Sigmoid colon (tissue), 7 donors: ENCODE data around the gene AGBL1. TPM values are rescaled to one million over a fixed set of nuclear protein-coding genes. Genes with fewer than 3 reads are reported as not detected.

ENCODE experiments used
- DNase-seq: peaks from one replicate; pipeline ENCODE4 v3.0.0-alpha.2; 2019
- H3K27ac ChIP-seq, 4 donors: fragments of 200-600 bp; sonication (generic); one replicate each; pipeline ENCODE4 v1.5.1; 2016 to 2019; ENCODE audit warnings: mild to moderate bottlenecking in 1 of 4
- H3K27me3 ChIP-seq, 3 donors: fragments of 200-600 bp; sonication (generic); one replicate each; pipeline ENCODE4 v1.5.1; 2019; ENCODE audit warnings: mild to moderate bottlenecking in 1 of 3
- H3K36me3 ChIP-seq, 4 donors: fragments of 200-600 bp; sonication (generic); one replicate each; pipeline ENCODE4 v1.5.1; 2016 to 2019
- H3K4me1 ChIP-seq, 4 donors: fragments of 200-600 bp; sonication (generic); one replicate each; pipeline ENCODE4 v1.5.1; 2017 to 2019
- H3K4me3 ChIP-seq, 4 donors: fragments of 200-600 bp; sonication (generic); one replicate each; pipeline ENCODE4 v1.5.1; 2017 to 2019; ENCODE audit warnings: mild to moderate bottlenecking in 2 of 4, moderate library complexity in 1 of 4
- H3K9me3 ChIP-seq, 4 donors: fragments of 200-600 bp in 3 of 4; sonication (generic) in 3 of 4; one replicate each; pipeline versions ENCODE4 v1.5.1 to v1.6.1; 2013 to 2019
- CTCF ChIP-seq, 4 experiments: fragments of 450-650 bp in 3 of 4; fragments of 200-600 bp in 1 of 4; IDR thresholded peaks; one replicate each; pipeline ENCODE4 v1.5.1; 2016 to 2019; ENCODE audit warnings: antibody characterized with exemption in 4 of 4, mild to moderate bottlenecking in 3 of 4, moderate library complexity in 2 of 4
- EP300 ChIP-seq, 4 donors: sonication (generic); formaldehyde crosslinking; IDR thresholded peaks; one replicate each; pipeline ENCODE4 v1.6.1; 2017; ENCODE audit warnings: antibody characterized with exemption in 4 of 4
- POLR2A ChIP-seq, 2 donors: fragments of 450-650 bp; IDR thresholded peaks; one replicate each; pipeline ENCODE4 v1.6.1; 2016; ENCODE audit warnings: antibody characterized with exemption in 2 of 2, mild to moderate bottlenecking in 2 of 2, moderate library complexity in 2 of 2
- POLR2AphosphoS5 ChIP-seq, 4 donors: sonication (generic); formaldehyde crosslinking; IDR thresholded peaks; one replicate each; pipeline ENCODE4 v1.6.1; 2017; ENCODE audit warnings: antibody characterized with exemption in 4 of 4
- WGBS, 2 donors: extraction: QIAGEN DNeasy Blood & Tissue Kit; methylation state at CpG; one replicate each; pipeline ENCODE4 v1.1.7; 2013; 5-methylcytosine and 5-hydroxymethylcytosine counted together
- intact Hi-C: fragments of 100-400 bp; cut with DNase I; formaldehyde crosslinking; loops from one replicate; pipeline ENCODE4 v1.15.1; 2023
- polyA plus RNA-seq, 3 donors: library from polyadenylated mRNA; stranded (reverse); fragments of 200-250 nt; gene quantifications; one replicate each; pipeline ENCODE4 v1.2.3, GENCODE V29; 2013
- total RNA-seq, 4 donors: library from RNA; depleted of rRNA; stranded (reverse); fragments of >200 nt; gene quantifications; one replicate each; pipeline ENCODE4 v1.1.0, GENCODE V29; 2016
- donor health status: healthy with polysubstance abuse.
- donor health status: Bipolar disorder and iron deficiency.
- donor health status: healthy.

Gene AGBL1
- total and polyA plus RNA-seq, 7 donors: 0.16 to 0.28 TPM; not detected in 5

GRCh38 chr15:86316216-86316615 is 236.5 kb downstream of the AGBL1 start:
- Histone ChIP-seq H3K27me3 (no peaks in the 10 kb centered on the region), H3K9me3 (no peaks in the 10 kb centered on the region), H3K27ac (peak overlapping the region in 2 of 4 donors; percentile 24 to 49), H3K36me3 (no peaks in the 10 kb centered on the region), H3K4me3 (no peak overlapping the region), H3K4me1 (no peaks in the 10 kb centered on the region)
- intact Hi-C loops: no loop called here
- no peak for DNase-seq
- WGBS, 2 donors: 52 to 78% methylated on average over 8 of the region's 8 CpGs
- no peak for TF ChIP-seq POLR2AphosphoS5 (IDR thresholded peaks at IDR 0.05)
- no peak for TF ChIP-seq EP300 (IDR thresholded peaks at IDR 0.05)
- TF ChIP-seq POLR2A (IDR thresholded peaks at IDR 0.05): no peak

- no peak for DNase-seq
- Histone ChIP-seq H3K27ac (peak overlapping the region in 2 of 4 donors; percentile 24 to 49), H3K27me3 (no peaks in the 10 kb centered on the region), H3K4me1 (no peaks in the 10 kb centered on the region), H3K36me3 (no peaks in the 10 kb centered on the region), H3K9me3 (no peaks in the 10 kb centered on the region), H3K4me3 (no peak overlapping the region)
- no peak for TF ChIP-seq POLR2A (IDR thresholded peaks at IDR 0.05)
- TF ChIP-seq EP300 (IDR thresholded peaks at IDR 0.05): no peak
- no peak for TF ChIP-seq CTCF (IDR thresholded peaks at IDR 0.05)
- TF ChIP-seq POLR2AphosphoS5 (IDR thresholded peaks at IDR 0.05): no peak
- 32 to 53% methylated on average over 6 of the region's 6 CpGs for WGBS, 2 donors
- intact Hi-C loops: no loop called here
These were observed 237.2 kb downstream of the AGBL1 start for GRCh38 chr15:86316726-86317383.

GRCh38 chr15:86317384-86317740 is 237.7 kb downstream of the AGBL1 start:
- intact Hi-C loops: no loop called here
- Histone ChIP-seq H3K36me3 (no peaks in the 10 kb centered on the region), H3K4me3 (no peak overlapping the region), H3K9me3 (no peaks in the 10 kb centered on the region), H3K27ac (peak overlapping the region in 2 of 4 donors; percentile 24 to 49), H3K27me3 (no peaks in the 10 kb centered on the region), H3K4me1 (no peaks in the 10 kb centered on the region)
- WGBS, 2 donors: 60 to 64% methylated on average over 4 of the region's 4 CpGs
- no peak for TF ChIP-seq EP300 (IDR thresholded peaks at IDR 0.05)
- no peak for TF ChIP-seq POLR2A (IDR thresholded peaks at IDR 0.05)
- no peak for TF ChIP-seq POLR2AphosphoS5 (IDR thresholded peaks at IDR 0.05)
- no peak for TF ChIP-seq CTCF (IDR thresholded peaks at IDR 0.05)
- DNase-seq: peak; percentile 65

- no peak for DNase-seq
- H3K9me3 ChIP-seq: no peaks in the 10 kb centered on the region
These were observed 243.0 kb downstream of the AGBL1 start for GRCh38 chr15:86322629-86323028.

More at GRCh38 chr15:86322629-86323028, 243.0 kb downstream of the AGBL1 start:
- H3K4me3 ChIP-seq: no peak overlapping the region
- H3K27me3 ChIP-seq: no peaks in the 10 kb centered on the region
- H3K27ac ChIP-seq: no peak overlapping the region
- TF ChIP-seq POLR2A (IDR thresholded peaks at IDR 0.05) (no peak), CTCF (IDR thresholded peaks at IDR 0.05) (no peak), POLR2AphosphoS5 (IDR thresholded peaks at IDR 0.05) (no peak), EP300 (IDR thresholded peaks at IDR 0.05) (no peak)
- no peaks in the 10 kb centered on the region for H3K4me1 ChIP-seq
- intact Hi-C loops: no loop called here
- H3K36me3 ChIP-seq: no peaks in the 10 kb centered on the region
- WGBS, 2 donors: 53 to 73% methylated on average over 1 of the region's 1 CpG
